ENCODE measurements around the gene MRPS5.

DNA sequence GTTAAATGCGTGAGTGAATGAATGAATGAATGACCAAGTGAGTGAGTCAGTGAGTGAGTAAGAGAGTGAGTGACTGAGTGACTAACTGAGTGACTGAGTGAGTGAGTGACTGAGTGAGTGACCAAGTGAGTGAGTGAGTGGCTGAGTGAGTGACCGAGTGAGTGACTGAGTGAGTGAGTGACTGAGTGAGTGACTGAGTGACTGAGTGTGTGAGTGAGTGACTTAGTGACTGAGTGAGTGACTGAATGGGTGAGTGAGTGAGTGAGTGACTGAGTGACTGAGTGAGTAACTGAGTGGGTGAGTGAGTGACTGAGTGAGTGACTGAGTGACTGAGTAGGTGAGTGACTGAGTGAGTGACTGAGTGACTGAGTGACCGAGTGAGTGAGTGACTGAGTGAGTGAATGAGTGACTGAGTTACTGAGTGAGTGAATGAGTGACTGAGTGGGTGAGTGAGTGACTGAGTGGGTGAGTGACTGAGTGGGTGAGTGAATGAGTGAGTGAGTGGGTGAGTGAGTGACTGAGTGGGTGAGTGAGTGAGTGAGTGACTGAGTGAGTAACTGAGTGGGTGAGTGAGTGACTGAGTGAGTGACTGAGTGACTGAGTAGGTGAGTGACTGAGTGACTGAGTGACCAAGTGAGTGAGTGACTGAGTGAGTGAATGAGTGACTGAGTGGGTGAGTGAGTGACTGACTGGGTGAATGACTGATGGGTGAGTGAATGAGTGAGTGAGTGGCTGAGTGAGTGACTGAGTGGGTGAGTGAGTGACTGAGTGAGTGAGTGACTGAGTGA is 84.8 kb downstream of the MRPS5 start:
- TF ChIP-seq POLR2A (IDR thresholded peaks at IDR 0.05; ENCODE audit: low read depth, low read length) (no peak), POLR2AphosphoS5 (IDR thresholded peaks at IDR 0.05; ENCODE audit: low read depth, low read length) (no peak), TAF1 (IDR thresholded peaks at IDR 0.05; ENCODE audit: low read depth, low read length) (no peak), SPI1 (IDR thresholded peaks at IDR 0.05; ENCODE audit: low read depth, low read length) (no peak), POU2F2 (IDR thresholded peaks at IDR 0.05; ENCODE audit: low read depth, low read length) (no peak)

Measured in GM12891 (cell line).